ENCODE results near the gene GARS1.

GARS1 gene

GRCh38 chr7:30655096-30655970, 60.7 kb downstream of the GARS1 start:
- no peak for DNase-seq (ENCODE audit: low read depth)

GRCh38 chr7:30656006-30656957, 61.6 kb downstream of the GARS1 start:
- DNase-seq (ENCODE audit: low read depth) = no peak

- DNase-seq (ENCODE audit: low read depth) = no peak
These were observed 62.5 kb downstream of the GARS1 start for GRCh38 chr7:30657131-30657530.

GRCh38 chr7:30658479-30659074, 63.9 kb downstream of the GARS1 start:
- no peak for DNase-seq (ENCODE audit: low read depth)

- no peak for DNase-seq (ENCODE audit: low read depth)
These were observed 64.6 kb downstream of the GARS1 start for GRCh38 chr7:30659312-30659711.

- no peak for DNase-seq (ENCODE audit: low read depth)
These were observed 65.9 kb downstream of the GARS1 start for GRCh38 chr7:30660331-30661255.

- no peak for DNase-seq (ENCODE audit: low read depth)
These were observed 67.2 kb downstream of the GARS1 start for GRCh38 chr7:30661926-30662325.

GRCh38 chr7:30662431-30662939, 67.8 kb downstream of the GARS1 start:
- no peak for DNase-seq (ENCODE audit: low read depth)

- no peak for DNase-seq (ENCODE audit: low read depth)
These were observed 68.7 kb downstream of the GARS1 start for GRCh38 chr7:30663414-30663813.

GRCh38 chr7:30664184-30664885, 69.7 kb downstream of the GARS1 start:
- DNase-seq (ENCODE audit: low read depth) = no peak

GRCh38 chr7:30665043-30665442, 70.4 kb downstream of the GARS1 start:
- no peak for DNase-seq (ENCODE audit: low read depth)

- no peak for DNase-seq (ENCODE audit: low read depth)
These were observed 70.8 kb downstream of the GARS1 start for GRCh38 chr7:30665449-30665848.

- no peak for DNase-seq (ENCODE audit: low read depth)
These were observed 72.5 kb downstream of the GARS1 start for GRCh38 chr7:30667172-30667571.

GRCh38 chr7:30668102-30668501, 73.4 kb downstream of the GARS1 start:
- no peak for DNase-seq (ENCODE audit: low read depth)

GRCh38 chr7:30671793-30672465, 77.3 kb downstream of the GARS1 start:
- DNase-seq (ENCODE audit: low read depth) = no peak

GRCh38 chr7:30674420-30674819, 79.7 kb downstream of the GARS1 start:
- no peak for DNase-seq (ENCODE audit: low read depth)

GRCh38 chr7:30674876-30675275, 80.2 kb downstream of the GARS1 start:
- DNase-seq (ENCODE audit: low read depth) = no peak

- no peak for DNase-seq (ENCODE audit: low read depth)
These were observed 84.1 kb downstream of the GARS1 start for GRCh38 chr7:30678805-30679204.

- no peak for DNase-seq (ENCODE audit: low read depth)
These were observed 85.0 kb downstream of the GARS1 start for GRCh38 chr7:30679664-30680063.

GRCh38 chr7:30681331-30681797, 86.7 kb downstream of the GARS1 start:
- DNase-seq (ENCODE audit: low read depth) = no peak

All from activated gamma-delta T cell treated with anti-CD3 and anti-CD28 coated beads, Interleukin-2, amount 50 U/mL, for 16 hours (primary cell).